ENCODE measurements around the gene EXOC4.

Gene EXOC4

GRCh38 chr7:133234961-133235875 is 17.7 kb upstream of the EXOC4 start:
- TF ChIP-seq CTCF (conservative IDR thresholded peaks at IDR 0.05; ENCODE audit: low read length) = no peak
- no peak for TF ChIP-seq EZH2phosphoT487 (IDR thresholded peaks at IDR 0.05; ENCODE audit: borderline replicate concordance)
- Histone ChIP-seq H3K9me3 (ENCODE audit: insufficient read depth, low read depth, low read length) (no peaks in the 10 kb centered on the region), H2AFZ (ENCODE audit: low read length) (no peak overlapping the region), H3K4me1 (ENCODE audit: insufficient read depth, low read length, poor library complexity, severe bottlenecking) (no peaks in the 10 kb centered on the region), H3K79me2 (ENCODE audit: insufficient read depth, low read length) (no peaks in the 10 kb centered on the region), H3K27me3 (ENCODE audit: insufficient read depth, low read length, poor library complexity, severe bottlenecking) (no peaks in the 10 kb centered on the region), H4K20me1 (ENCODE audit: insufficient read depth, low read length, poor library complexity, severe bottlenecking) (no peaks in the 10 kb centered on the region), H3K9me2 (replicated peaks; ENCODE audit: low read depth, low read length) (no peaks in the 10 kb centered on the region), H3K9ac (ENCODE audit: low read depth, low read length, poor library complexity, severe bottlenecking) (no peak overlapping the region), H3F3A (ENCODE audit: low read depth) (no peaks in the 10 kb centered on the region), H3K4me2 (ENCODE audit: low read depth, low read length, poor library complexity, severe bottlenecking) (no peak overlapping the region), H3K4me3 (ENCODE audit: low read length, poor library complexity, severe bottlenecking) (no peak overlapping the region), H3K36me3 (ENCODE audit: insufficient read depth, low read length) (no peaks in the 10 kb centered on the region)

GRCh38 chr7:133237545-133237944 is 15.3 kb upstream of the EXOC4 start:
- Histone ChIP-seq H3K4me3 (ENCODE audit: low read length, poor library complexity, severe bottlenecking) (no peak overlapping the region), H3K36me3 (ENCODE audit: insufficient read depth, low read length) (no peaks in the 10 kb centered on the region), H2AFZ (ENCODE audit: low read length) (no peak overlapping the region), H4K20me1 (ENCODE audit: insufficient read depth, low read length, poor library complexity, severe bottlenecking) (no peaks in the 10 kb centered on the region), H3F3A (ENCODE audit: low read depth) (no peaks in the 10 kb centered on the region), H3K9me2 (replicated peaks; ENCODE audit: low read depth, low read length) (no peaks in the 10 kb centered on the region), H3K4me2 (ENCODE audit: low read depth, low read length, poor library complexity, severe bottlenecking) (no peak overlapping the region), H3K27me3 (ENCODE audit: insufficient read depth, low read length, poor library complexity, severe bottlenecking) (no peaks in the 10 kb centered on the region), H3K79me2 (ENCODE audit: insufficient read depth, low read length) (no peaks in the 10 kb centered on the region), H3K9me3 (ENCODE audit: insufficient read depth, low read depth, low read length) (no peaks in the 10 kb centered on the region), H3K4me1 (ENCODE audit: insufficient read depth, low read length, poor library complexity, severe bottlenecking) (no peaks in the 10 kb centered on the region), H3K9ac (ENCODE audit: low read depth, low read length, poor library complexity, severe bottlenecking) (no peak overlapping the region)
- TF ChIP-seq EZH2phosphoT487 (IDR thresholded peaks at IDR 0.05; ENCODE audit: borderline replicate concordance) = no peak

GRCh38 chr7:133240302-133240701 is 12.6 kb upstream of the EXOC4 start:
- Histone ChIP-seq H3K36me3 (ENCODE audit: insufficient read depth, low read length) (no peaks in the 10 kb centered on the region), H3K4me2 (ENCODE audit: low read depth, low read length, poor library complexity, severe bottlenecking) (no peak overlapping the region)
- TF ChIP-seq EZH2phosphoT487 (IDR thresholded peaks at IDR 0.05; ENCODE audit: borderline replicate concordance) (no peak), CTCF (conservative IDR thresholded peaks at IDR 0.05; ENCODE audit: low read length) (no peak)

More at GRCh38 chr7:133240302-133240701, 12.6 kb upstream of the EXOC4 start:
- Histone ChIP-seq H3F3A (ENCODE audit: low read depth) (no peaks in the 10 kb centered on the region), H3K9ac (ENCODE audit: low read depth, low read length, poor library complexity, severe bottlenecking) (no peak overlapping the region), H2AFZ (ENCODE audit: low read length) (0 out of 2 replicates have a peak overlapping the region, but pooled peaks have one; percentile 36), H3K27me3 (ENCODE audit: insufficient read depth, low read length, poor library complexity, severe bottlenecking) (no peaks in the 10 kb centered on the region), H4K20me1 (ENCODE audit: insufficient read depth, low read length, poor library complexity, severe bottlenecking) (no peaks in the 10 kb centered on the region), H3K79me2 (ENCODE audit: insufficient read depth, low read length) (no peaks in the 10 kb centered on the region), H3K4me3 (ENCODE audit: low read length, poor library complexity, severe bottlenecking) (no peak overlapping the region), H3K4me1 (ENCODE audit: insufficient read depth, low read length, poor library complexity, severe bottlenecking) (no peaks in the 10 kb centered on the region), H3K9me2 (replicated peaks; ENCODE audit: low read depth, low read length) (no peaks in the 10 kb centered on the region), H3K9me3 (ENCODE audit: insufficient read depth, low read depth, low read length) (no peaks in the 10 kb centered on the region)
